ENCODE data around the gene SREK1IP1. TPM values are rescaled to one million over a fixed set of nuclear protein-coding genes. Genes with fewer than 3 reads are reported as not detected.

The SREK1IP1 gene
- total RNA-seq, 1 donor from 2014 or later = 17.2 TPM

DNA sequence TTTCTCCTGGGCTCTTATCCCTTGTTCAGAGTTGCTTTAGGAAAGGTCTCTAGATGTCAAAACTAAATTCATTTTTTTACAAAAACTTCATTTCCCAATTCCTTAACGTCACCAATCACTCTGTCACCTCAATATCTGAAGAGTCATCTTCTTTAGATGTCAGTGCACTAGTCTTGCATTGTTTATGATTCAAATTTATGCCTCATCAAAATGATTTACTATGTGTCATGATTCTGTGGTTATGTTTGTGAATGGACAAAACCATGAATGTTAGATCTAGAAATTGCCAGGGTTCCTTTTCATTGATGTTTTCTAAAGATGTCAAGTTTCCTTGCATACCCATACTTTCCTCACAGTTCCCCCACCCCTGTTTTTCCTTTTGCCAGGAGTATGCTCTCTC is 21.7 kb upstream of the SREK1IP1 start:
- H3K9me3 Mint-ChIP-seq (ENCODE audit: low read depth) = no peaks in the 10 kb centered on the region
- no peak overlapping the region for H3K4me3 Mint-ChIP-seq (ENCODE audit: unreplicated experiment)
- H3K27ac Mint-ChIP-seq (ENCODE audit: unreplicated experiment) = no peak overlapping the region
- peaks cover 17% of the 10 kb centered on the region for H3K4me1 Mint-ChIP-seq (ENCODE audit: low read depth)
- TF ChIP-seq, protein P1, sequence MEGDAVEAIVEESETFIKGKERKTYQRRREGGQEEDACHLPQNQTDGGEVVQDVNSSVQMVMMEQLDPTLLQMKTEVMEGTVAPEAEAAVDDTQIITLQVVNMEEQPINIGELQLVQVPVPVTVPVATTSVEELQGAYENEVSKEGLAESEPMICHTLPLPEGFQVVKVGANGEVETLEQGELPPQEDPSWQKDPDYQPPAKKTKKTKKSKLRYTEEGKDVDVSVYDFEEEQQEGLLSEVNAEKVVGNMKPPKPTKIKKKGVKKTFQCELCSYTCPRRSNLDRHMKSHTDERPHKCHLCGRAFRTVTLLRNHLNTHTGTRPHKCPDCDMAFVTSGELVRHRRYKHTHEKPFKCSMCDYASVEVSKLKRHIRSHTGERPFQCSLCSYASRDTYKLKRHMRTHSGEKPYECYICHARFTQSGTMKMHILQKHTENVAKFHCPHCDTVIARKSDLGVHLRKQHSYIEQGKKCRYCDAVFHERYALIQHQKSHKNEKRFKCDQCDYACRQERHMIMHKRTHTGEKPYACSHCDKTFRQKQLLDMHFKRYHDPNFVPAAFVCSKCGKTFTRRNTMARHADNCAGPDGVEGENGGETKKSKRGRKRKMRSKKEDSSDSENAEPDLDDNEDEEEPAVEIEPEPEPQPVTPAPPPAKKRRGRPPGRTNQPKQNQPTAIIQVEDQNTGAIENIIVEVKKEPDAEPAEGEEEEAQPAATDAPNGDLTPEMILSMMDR (IDR thresholded peaks at IDR 0.05) = no peak
- DNase-seq (ENCODE audit: low spot score) = no peak
- H3K36me3 Mint-ChIP-seq (ENCODE audit: low read depth) = peaks cover 9% of the 10 kb centered on the region
- no peaks in the 10 kb centered on the region for H3K27me3 Mint-ChIP-seq (ENCODE audit: low read depth)

GRCh38 chr5:64789457-64789856 is 21.0 kb upstream of the SREK1IP1 start:
- no peaks in the 10 kb centered on the region for H3K27me3 Mint-ChIP-seq (ENCODE audit: low read depth)
- TF ChIP-seq, protein P1 (IDR thresholded peaks at IDR 0.05) = no peak
- DNase-seq (ENCODE audit: low spot score) = no peak
- H3K36me3 Mint-ChIP-seq (ENCODE audit: low read depth) = peaks cover 9% of the 10 kb centered on the region
- H3K4me3 Mint-ChIP-seq (ENCODE audit: unreplicated experiment) = no peak overlapping the region
- no peaks in the 10 kb centered on the region for H3K9me3 Mint-ChIP-seq (ENCODE audit: low read depth)
- peaks cover 11% of the 10 kb centered on the region for H3K4me1 Mint-ChIP-seq (ENCODE audit: low read depth)
- H3K27ac Mint-ChIP-seq (ENCODE audit: unreplicated experiment) = no peak overlapping the region

GRCh38 chr5:64788156-64788555 is 19.7 kb upstream of the SREK1IP1 start:
- TF ChIP-seq, protein P1 (IDR thresholded peaks at IDR 0.05) = no peak
- Mint-ChIP-seq H3K36me3 (ENCODE audit: low read depth) (peaks cover 9% of the 10 kb centered on the region), H3K27ac (ENCODE audit: unreplicated experiment) (no peak overlapping the region), H3K4me1 (ENCODE audit: low read depth) (peaks cover 1% of the 10 kb centered on the region), H3K4me3 (ENCODE audit: unreplicated experiment) (no peak overlapping the region), H3K9me3 (ENCODE audit: low read depth) (no peaks in the 10 kb centered on the region), H3K27me3 (ENCODE audit: low read depth) (no peaks in the 10 kb centered on the region)
- no peak for DNase-seq (ENCODE audit: low spot score)

DNA sequence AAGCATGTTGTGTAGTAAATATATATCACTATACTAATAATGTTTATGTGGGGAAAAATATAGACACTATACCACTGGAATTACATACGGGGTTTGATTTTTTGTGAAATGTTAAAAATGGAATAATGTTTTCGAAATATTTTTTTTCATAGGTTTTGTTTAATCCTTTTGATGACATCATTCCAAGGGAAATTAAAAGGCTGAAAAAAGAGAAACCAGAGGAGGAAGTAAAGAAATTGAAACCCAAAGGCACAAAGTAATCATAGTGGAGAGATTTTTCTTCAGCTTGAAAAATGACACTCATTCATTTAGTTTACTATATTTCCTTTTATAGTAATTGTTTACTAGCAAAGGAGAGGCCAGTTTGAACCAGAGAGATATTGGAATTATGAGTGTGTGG is 17.9 kb upstream of the SREK1IP1 start:
- Mint-ChIP-seq H3K27me3 (ENCODE audit: low read depth) (no peaks in the 10 kb centered on the region), H3K4me3 (ENCODE audit: unreplicated experiment) (no peak overlapping the region), H3K36me3 (ENCODE audit: low read depth) (peaks cover 7% of the 10 kb centered on the region), H3K4me1 (ENCODE audit: low read depth) (no peaks in the 10 kb centered on the region), H3K9me3 (ENCODE audit: low read depth) (no peaks in the 10 kb centered on the region), H3K27ac (ENCODE audit: unreplicated experiment) (no peak overlapping the region)
- TF ChIP-seq, protein P1 (IDR thresholded peaks at IDR 0.05) = no peak
- DNase-seq (ENCODE audit: low spot score) = no peak

GRCh38 chr5:64784451-64785025 is 16.0 kb upstream of the SREK1IP1 start:
- H3K4me3 Mint-ChIP-seq (ENCODE audit: unreplicated experiment) = no peak overlapping the region
- H3K27me3 Mint-ChIP-seq (ENCODE audit: low read depth) = no peaks in the 10 kb centered on the region
- no peaks in the 10 kb centered on the region for H3K4me1 Mint-ChIP-seq (ENCODE audit: low read depth)
- no peaks in the 10 kb centered on the region for H3K9me3 Mint-ChIP-seq (ENCODE audit: low read depth)
- no peak for DNase-seq (ENCODE audit: low spot score)
- no peak overlapping the region for H3K27ac Mint-ChIP-seq (ENCODE audit: unreplicated experiment)
- peaks cover 3% of the 10 kb centered on the region for H3K36me3 Mint-ChIP-seq (ENCODE audit: low read depth)
- TF ChIP-seq, protein P1 (IDR thresholded peaks at IDR 0.05) = peak; percentile 98

Data from chondrocyte (in vitro differentiated cells).